Prostate gland (tissue), 2 donors: ENCODE measurements around the gene CCDC159.

Source experiments
- CTCF ChIP-seq, 4 experiments: fragments of 200-600 bp in 2 of 4; fragments of 450-650 bp in 2 of 4; sonication (generic) in 2 of 4; IDR thresholded peaks; 1 replicate in 3 of 4; 2 replicates in 1 of 4; pipeline ENCODE4 v1.5.1; 2016 to 2019; ENCODE audit warnings: antibody characterized with exemption in 4 of 4, mild to moderate bottlenecking in 2 of 4, moderate library complexity in 2 of 4
- POLR2AphosphoS5 ChIP-seq: sonication (generic); formaldehyde crosslinking; IDR thresholded peaks from one replicate; pipeline ENCODE4 v1.6.1; 2017; ENCODE audit warnings: antibody characterized with exemption

- peak; percentile 76 to 93 (median 86) for TF ChIP-seq CTCF (IDR thresholded peaks at IDR 0.05)
- peak; percentile 98 for TF ChIP-seq POLR2AphosphoS5
These were observed 34.6 kb downstream of the CCDC159 start for GRCh38 chr19:11380653-11381537.
